Lower leg skin (tissue), 4 donors: ENCODE measurements around the gene NR3C2. TPM values are rescaled to one million over a fixed set of nuclear protein-coding genes. Genes with fewer than 3 reads are reported as not detected.
A peak's percentile ranks its signal among the peaks of the same experiment; 100 is the strongest.

Source experiments
- DNase-seq, 2 donors: peaks; one replicate each; pipeline ENCODE4 v3.0.0-alpha.2; 2019; ENCODE audit warnings: low spot score in 2 of 2
- H3K4me3 ChIP-seq: fragments of 200-600 bp; sonication (generic); 2 replicates; pipeline ENCODE4 v1.5.1; 2017; ENCODE audit warnings: mild to moderate bottlenecking, low read depth; ENCODE audit not compliant: poor library complexity, severe bottlenecking
- POLR2A ChIP-seq, 2 donors: fragments of 450-650 bp; IDR thresholded peaks; one replicate each; pipeline ENCODE4 v1.6.1; 2016 to 2017; ENCODE audit warnings: antibody characterized with exemption in 2 of 2, mild to moderate bottlenecking in 1 of 2, moderate library complexity in 1 of 2
- WGBS, 2 donors: methylation state at CpG; one replicate each; pipeline ENCODE4 v1.1.5; 2018; 5-methylcytosine and 5-hydroxymethylcytosine counted together
- intact Hi-C: fragments of 100-400 bp; cut with DNase I; formaldehyde crosslinking; loops from one replicate; pipeline ENCODE4 v1.15.0; 2023; ENCODE audit warnings: low total_unique reads
- total RNA-seq, 4 donors: library from RNA; depleted of rRNA; stranded (reverse); fragments of >200 nt; gene quantifications; one replicate each; pipeline ENCODE4 v1.1.0, GENCODE V29; 2016
- TF ChIP-seq, protein P1 (sequence below), 3 donors: fragments of 450-650 bp; IDR thresholded peaks; one replicate each; pipeline ENCODE4 v1.5.1; 2016; ENCODE audit warnings: antibody characterized with exemption in 3 of 3, mild to moderate bottlenecking in 3 of 3, moderate library complexity in 2 of 3

Gene NR3C2
- total RNA-seq, 4 donors from 2014 or later, result 9.7 to 21.3 (median 10.6) TPM

- TF ChIP-seq POLR2A (IDR thresholded peaks at IDR 0.05), result no peak
- TF ChIP-seq, protein P1, sequence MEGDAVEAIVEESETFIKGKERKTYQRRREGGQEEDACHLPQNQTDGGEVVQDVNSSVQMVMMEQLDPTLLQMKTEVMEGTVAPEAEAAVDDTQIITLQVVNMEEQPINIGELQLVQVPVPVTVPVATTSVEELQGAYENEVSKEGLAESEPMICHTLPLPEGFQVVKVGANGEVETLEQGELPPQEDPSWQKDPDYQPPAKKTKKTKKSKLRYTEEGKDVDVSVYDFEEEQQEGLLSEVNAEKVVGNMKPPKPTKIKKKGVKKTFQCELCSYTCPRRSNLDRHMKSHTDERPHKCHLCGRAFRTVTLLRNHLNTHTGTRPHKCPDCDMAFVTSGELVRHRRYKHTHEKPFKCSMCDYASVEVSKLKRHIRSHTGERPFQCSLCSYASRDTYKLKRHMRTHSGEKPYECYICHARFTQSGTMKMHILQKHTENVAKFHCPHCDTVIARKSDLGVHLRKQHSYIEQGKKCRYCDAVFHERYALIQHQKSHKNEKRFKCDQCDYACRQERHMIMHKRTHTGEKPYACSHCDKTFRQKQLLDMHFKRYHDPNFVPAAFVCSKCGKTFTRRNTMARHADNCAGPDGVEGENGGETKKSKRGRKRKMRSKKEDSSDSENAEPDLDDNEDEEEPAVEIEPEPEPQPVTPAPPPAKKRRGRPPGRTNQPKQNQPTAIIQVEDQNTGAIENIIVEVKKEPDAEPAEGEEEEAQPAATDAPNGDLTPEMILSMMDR (IDR thresholded peaks at IDR 0.05), result no peak
- intact Hi-C loops, result no loop called here
- WGBS, 2 donors, result 96 to 100% methylated on average over 3 of the region's 3 CpGs
- peak in 1 of 2 donors; percentile 20 for DNase-seq
- H3K4me3 ChIP-seq, result no peak overlapping the region
Measured at GRCh38 chr4:148081745-148082144, 360.5 kb downstream of the NR3C2 start.

- WGBS, 2 donors, result 97% methylated on average over 12 of the region's 12 CpGs
Measured at GRCh38 chr4:148081267-148081666, 360.9 kb downstream of the NR3C2 start.

DNA sequence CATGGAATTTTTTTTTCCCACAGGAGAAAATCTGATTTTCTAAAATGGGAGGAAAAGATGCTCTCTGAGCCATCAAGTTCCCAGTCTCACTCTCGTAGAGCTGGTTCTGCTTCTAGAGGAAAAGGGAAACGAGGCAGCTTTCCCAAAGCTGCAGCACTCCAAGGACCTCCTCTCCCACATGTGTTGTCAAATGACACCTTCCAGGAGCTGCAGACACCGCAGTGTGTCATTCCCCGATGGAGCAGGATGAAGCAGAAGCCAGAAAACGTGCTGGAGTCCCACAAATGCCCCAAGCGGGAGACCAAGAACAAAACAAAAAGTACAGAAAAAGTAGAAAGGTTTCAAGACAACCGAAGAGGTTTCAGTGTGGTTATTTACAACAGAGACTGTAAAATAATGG is 362.3 kb downstream of the NR3C2 start:
- intact Hi-C loops, result no loop called here
- WGBS, 2 donors, result 77 to 84% methylated on average over 7 of the region's 7 CpGs
- no peak overlapping the region for H3K4me3 ChIP-seq
- DNase-seq, result peak in 1 of 2 donors; percentile 21
- TF ChIP-seq, protein P1 (IDR thresholded peaks at IDR 0.05), result no peak
- TF ChIP-seq POLR2A (IDR thresholded peaks at IDR 0.05), result no peak

More at GRCh38 chr4:148081267-148081666, 360.9 kb downstream of the NR3C2 start:
- intact Hi-C loops, result no loop called here
- TF ChIP-seq, protein P1 (IDR thresholded peaks at IDR 0.05), result no peak
- TF ChIP-seq POLR2A (IDR thresholded peaks at IDR 0.05), result no peak
- no peak overlapping the region for H3K4me3 ChIP-seq
- DNase-seq, result peak in 1 of 2 donors; percentile 71

DNA sequence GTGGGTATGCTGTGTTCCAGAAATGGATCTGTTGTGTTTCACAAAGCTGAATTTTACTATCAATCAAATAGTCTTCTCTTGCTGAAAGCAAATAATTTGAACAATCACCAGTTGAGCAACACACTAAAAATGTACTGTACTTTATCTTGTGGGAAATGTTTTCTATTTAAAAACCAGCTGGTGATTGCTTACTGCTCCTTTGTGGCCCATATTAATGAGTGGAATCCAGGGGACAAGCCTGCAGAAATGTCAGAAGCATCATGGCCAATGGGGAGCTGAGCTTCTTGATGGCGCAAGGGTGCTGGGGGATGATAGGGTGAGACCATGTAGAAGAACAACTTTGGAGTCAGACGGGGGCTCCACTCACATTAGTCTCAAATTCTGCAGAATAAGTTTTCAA is 364.2 kb downstream of the NR3C2 start:
- no peak overlapping the region for H3K4me3 ChIP-seq
- intact Hi-C loops, result no loop called here
- TF ChIP-seq, protein P1 (IDR thresholded peaks at IDR 0.05), result no peak
- TF ChIP-seq POLR2A (IDR thresholded peaks at IDR 0.05), result no peak
- 88 to 96% methylated on average over 2 of the region's 2 CpGs for WGBS, 2 donors
- peak in 1 of 2 donors; percentile 14 for DNase-seq

DNA sequence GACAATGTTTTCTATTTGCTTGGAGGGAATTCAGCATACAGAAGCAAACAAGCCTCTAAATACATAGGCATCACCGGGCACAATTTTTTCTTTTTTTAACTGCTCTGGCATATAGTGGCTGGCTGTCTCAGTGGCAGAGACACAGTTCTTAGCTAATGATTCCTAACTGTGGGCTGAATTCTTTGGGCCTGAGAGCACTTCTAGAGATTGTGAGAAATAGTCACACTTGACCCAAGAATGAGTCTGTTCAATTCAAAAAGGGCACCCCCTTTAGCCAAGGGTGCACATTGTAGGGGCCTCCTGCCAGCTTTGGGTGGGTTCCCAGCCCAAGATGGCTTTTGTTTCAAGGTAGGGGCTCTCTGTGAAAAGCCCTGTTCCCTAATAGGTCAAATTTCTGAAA is 364.6 kb downstream of the NR3C2 start:
- peak in 1 of 2 donors; percentile 21 for DNase-seq
- WGBS, 2 donors, result 88 to 94% methylated on average over 1 of the region's 1 CpG
- intact Hi-C loops, result no loop called here
- no peak overlapping the region for H3K4me3 ChIP-seq
- TF ChIP-seq, protein P1 (IDR thresholded peaks at IDR 0.05), result no peak
- TF ChIP-seq POLR2A (IDR thresholded peaks at IDR 0.05), result no peak

DNA sequence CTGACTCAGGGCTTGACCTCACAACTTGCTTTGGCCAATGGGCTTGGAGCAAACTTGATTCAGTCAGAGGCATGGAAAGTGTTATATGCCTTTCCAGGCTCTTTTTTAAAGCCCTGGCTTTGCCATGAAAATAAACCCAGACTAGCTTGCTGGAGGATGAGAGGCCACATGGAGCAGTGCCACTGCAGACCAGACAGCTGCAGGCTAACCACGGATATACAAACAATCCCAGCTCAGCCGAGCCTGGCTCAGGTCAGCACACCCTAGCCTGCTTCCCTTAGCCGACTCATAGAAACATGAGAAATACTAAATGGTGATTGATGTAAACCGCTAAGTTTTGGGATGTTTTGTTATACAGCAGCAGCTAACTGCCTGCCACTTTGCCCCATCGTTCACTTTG is 365.2 kb downstream of the NR3C2 start:
- DNase-seq, result peak in 1 of 2 donors; percentile 37
- TF ChIP-seq, protein P1 (IDR thresholded peaks at IDR 0.05), result no peak
- TF ChIP-seq POLR2A (IDR thresholded peaks at IDR 0.05), result no peak
- intact Hi-C loops, result no loop called here
- WGBS, 2 donors, result 93 to 98% methylated on average over 5 of the region's 5 CpGs
- H3K4me3 ChIP-seq, result no peak overlapping the region
